HG03064 (cell line): ENCODE results near the gene MED27.

ENCODE experiments used
- ATAC-seq: cut with Tn5 transposase; IDR thresholded peaks from one replicate; pipeline ENCODE4 v1.9.1; 2021; ENCODE audit warnings: low read depth; ENCODE audit not compliant: unreplicated experiment

Gene MED27

GRCh38 chr9:131889437-131890251 is 190.0 kb downstream of the MED27 start:
- ATAC-seq, result no peak

- no peak for ATAC-seq
Measured at GRCh38 chr9:131888923-131889322, 190.7 kb downstream of the MED27 start.

GRCh38 chr9:131887680-131888079 is 192.0 kb downstream of the MED27 start:
- ATAC-seq, result no peak

GRCh38 chr9:131886826-131887225 is 192.8 kb downstream of the MED27 start:
- ATAC-seq, result no peak

GRCh38 chr9:131885144-131885609 is 194.5 kb downstream of the MED27 start:
- no peak for ATAC-seq

- ATAC-seq, result no peak
Measured at GRCh38 chr9:131884222-131884621, 195.4 kb downstream of the MED27 start.

- ATAC-seq, result no peak
Measured at GRCh38 chr9:131880833-131881583, 198.7 kb downstream of the MED27 start.

GRCh38 chr9:131879911-131880290 is 199.8 kb downstream of the MED27 start:
- no peak for ATAC-seq

GRCh38 chr9:131879181-131879910 is 200.3 kb downstream of the MED27 start:
- ATAC-seq, result no peak

- ATAC-seq, result no peak
Measured at GRCh38 chr9:131876486-131876885, 203.2 kb downstream of the MED27 start.

- ATAC-seq, result no peak
Measured at GRCh38 chr9:131875828-131876485, 203.7 kb downstream of the MED27 start.

- no peak for ATAC-seq
Measured at GRCh38 chr9:131874916-131875670, 204.6 kb downstream of the MED27 start.

GRCh38 chr9:131874447-131874846 is 205.2 kb downstream of the MED27 start:
- ATAC-seq, result no peak

GRCh38 chr9:131873891-131874440 is 205.7 kb downstream of the MED27 start:
- ATAC-seq, result no peak

- ATAC-seq, result no peak
Measured at GRCh38 chr9:131873335-131873734, 206.3 kb downstream of the MED27 start.

- ATAC-seq, result no peak
Measured at GRCh38 chr9:131872702-131873101, 207.0 kb downstream of the MED27 start.

GRCh38 chr9:131872006-131872405 is 207.7 kb downstream of the MED27 start:
- no peak for ATAC-seq

GRCh38 chr9:131870156-131870555 is 209.5 kb downstream of the MED27 start:
- no peak for ATAC-seq

GRCh38 chr9:131869348-131869747 is 210.3 kb downstream of the MED27 start:
- no peak for ATAC-seq

GRCh38 chr9:131868766-131869165 is 210.9 kb downstream of the MED27 start:
- no peak for ATAC-seq
